ENCODE data around the gene PHF12.

GRCh38 chr17:28906706-28907438, 44.4 kb downstream of the PHF12 start:
- no peak for TF ChIP-seq CTCF (IDR thresholded peaks at IDR 0.05; ENCODE audit: insufficient read depth, low read length)
- TF ChIP-seq GABPA (IDR thresholded peaks at IDR 0.05; ENCODE audit: low read depth): no peak
- 0 out of 2 replicates have a peak, but pooled peaks have one; percentile 3 for TF ChIP-seq POLR2AphosphoS5 (IDR thresholded peaks at IDR 0.05; ENCODE audit: low read depth)
- TF ChIP-seq REST (IDR thresholded peaks at IDR 0.05; ENCODE audit: insufficient replicate concordance, low read depth): no peak
- no peak for TF ChIP-seq SPI1 (IDR thresholded peaks at IDR 0.05; ENCODE audit: borderline replicate concordance, low read depth)

Data from HL-60 (cell line).